ENCODE data around the gene PAK3.

The PAK3 gene

DNA sequence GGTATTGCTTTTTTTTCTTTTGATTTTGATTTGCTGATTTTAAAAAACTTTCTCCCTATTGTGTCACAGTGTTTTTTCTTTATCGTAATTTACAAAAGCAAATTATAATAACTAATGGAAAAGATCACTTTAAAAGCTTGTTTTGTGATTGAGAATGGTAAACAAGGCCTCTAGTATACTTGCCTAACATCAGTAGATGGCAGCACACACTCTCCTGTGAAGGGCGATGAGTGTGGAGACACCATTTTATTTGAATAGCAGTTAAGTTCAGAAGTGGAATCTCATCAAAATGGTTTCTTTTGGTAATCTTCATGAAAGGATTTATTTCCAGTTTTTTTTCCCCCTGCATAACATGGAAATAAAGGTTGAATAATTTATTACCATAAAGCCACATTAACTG is 72.3 kb downstream of the PAK3 start:
- TF ChIP-seq TCF12 (IDR thresholded peaks at IDR 0.05; ENCODE audit: low read depth) (no peak), RAD21 (IDR thresholded peaks at IDR 0.05; ENCODE audit: low read depth) (peak; percentile 13; the same call in 1 of the 2 replicates)

GRCh38 chrX:111169141-111169540 is 73.2 kb downstream of the PAK3 start:
- TF ChIP-seq TCF12 (IDR thresholded peaks at IDR 0.05; ENCODE audit: low read depth) (no peak), MAX (IDR thresholded peaks at IDR 0.05) (no peak), TAF1 (IDR thresholded peaks at IDR 0.05; ENCODE audit: low read depth) (no peak), ZBTB7A (IDR thresholded peaks at IDR 0.05; ENCODE audit: low read depth) (no peak), FOXM1 (IDR thresholded peaks at IDR 0.05; ENCODE audit: borderline replicate concordance, low read depth) (no peak), EGR1 (IDR thresholded peaks at IDR 0.05) (no peak), CREB1 (IDR thresholded peaks at IDR 0.05; ENCODE audit: low read depth) (no peak), RAD21 (IDR thresholded peaks at IDR 0.05; ENCODE audit: low read depth) (no peak), TEAD4 (IDR thresholded peaks at IDR 0.05) (no peak), EP300 (IDR thresholded peaks at IDR 0.05; ENCODE audit: borderline replicate concordance) (no peak), NFIC (IDR thresholded peaks at IDR 0.05) (no peak), YY1 (IDR thresholded peaks at IDR 0.05; ENCODE audit: low read depth) (no peak), CEBPB (IDR thresholded peaks at IDR 0.05) (no peak)
- TF ChIP-seq, protein P1, sequence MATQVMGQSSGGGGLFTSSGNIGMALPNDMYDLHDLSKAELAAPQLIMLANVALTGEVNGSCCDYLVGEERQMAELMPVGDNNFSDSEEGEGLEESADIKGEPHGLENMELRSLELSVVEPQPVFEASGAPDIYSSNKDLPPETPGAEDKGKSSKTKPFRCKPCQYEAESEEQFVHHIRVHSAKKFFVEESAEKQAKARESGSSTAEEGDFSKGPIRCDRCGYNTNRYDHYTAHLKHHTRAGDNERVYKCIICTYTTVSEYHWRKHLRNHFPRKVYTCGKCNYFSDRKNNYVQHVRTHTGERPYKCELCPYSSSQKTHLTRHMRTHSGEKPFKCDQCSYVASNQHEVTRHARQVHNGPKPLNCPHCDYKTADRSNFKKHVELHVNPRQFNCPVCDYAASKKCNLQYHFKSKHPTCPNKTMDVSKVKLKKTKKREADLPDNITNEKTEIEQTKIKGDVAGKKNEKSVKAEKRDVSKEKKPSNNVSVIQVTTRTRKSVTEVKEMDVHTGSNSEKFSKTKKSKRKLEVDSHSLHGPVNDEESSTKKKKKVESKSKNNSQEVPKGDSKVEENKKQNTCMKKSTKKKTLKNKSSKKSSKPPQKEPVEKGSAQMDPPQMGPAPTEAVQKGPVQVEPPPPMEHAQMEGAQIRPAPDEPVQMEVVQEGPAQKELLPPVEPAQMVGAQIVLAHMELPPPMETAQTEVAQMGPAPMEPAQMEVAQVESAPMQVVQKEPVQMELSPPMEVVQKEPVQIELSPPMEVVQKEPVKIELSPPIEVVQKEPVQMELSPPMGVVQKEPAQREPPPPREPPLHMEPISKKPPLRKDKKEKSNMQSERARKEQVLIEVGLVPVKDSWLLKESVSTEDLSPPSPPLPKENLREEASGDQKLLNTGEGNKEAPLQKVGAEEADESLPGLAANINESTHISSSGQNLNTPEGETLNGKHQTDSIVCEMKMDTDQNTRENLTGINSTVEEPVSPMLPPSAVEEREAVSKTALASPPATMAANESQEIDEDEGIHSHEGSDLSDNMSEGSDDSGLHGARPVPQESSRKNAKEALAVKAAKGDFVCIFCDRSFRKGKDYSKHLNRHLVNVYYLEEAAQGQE (IDR thresholded peaks at IDR 0.05; ENCODE audit: low read depth): no peak
- TF ChIP-seq, protein P2, sequence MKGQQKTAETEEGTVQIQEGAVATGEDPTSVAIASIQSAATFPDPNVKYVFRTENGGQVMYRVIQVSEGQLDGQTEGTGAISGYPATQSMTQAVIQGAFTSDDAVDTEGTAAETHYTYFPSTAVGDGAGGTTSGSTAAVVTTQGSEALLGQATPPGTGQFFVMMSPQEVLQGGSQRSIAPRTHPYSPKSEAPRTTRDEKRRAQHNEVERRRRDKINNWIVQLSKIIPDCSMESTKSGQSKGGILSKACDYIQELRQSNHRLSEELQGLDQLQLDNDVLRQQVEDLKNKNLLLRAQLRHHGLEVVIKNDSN (IDR thresholded peaks at IDR 0.05): no peak

DNA sequence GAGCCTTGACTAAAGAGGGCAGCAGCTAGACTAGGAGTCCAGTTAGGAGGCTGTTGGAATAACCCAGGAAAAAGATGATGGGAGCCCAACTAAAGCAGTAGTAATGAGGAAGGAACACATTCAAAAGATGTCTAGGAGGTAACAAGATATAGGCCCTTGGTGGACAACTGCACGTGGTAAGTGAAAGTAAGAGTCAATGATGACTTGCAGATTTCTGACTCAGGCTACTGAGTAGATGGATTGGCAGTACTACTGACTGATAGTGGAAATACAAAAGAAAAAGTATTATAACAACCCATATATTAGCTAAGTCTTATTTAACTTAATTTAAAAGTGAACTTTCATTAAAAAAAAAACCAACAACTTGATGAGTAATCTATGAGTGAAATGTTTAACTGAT is 74.0 kb downstream of the PAK3 start:
- TF ChIP-seq EGR1 (IDR thresholded peaks at IDR 0.05) (no peak), CEBPB (IDR thresholded peaks at IDR 0.05) (no peak), EP300 (IDR thresholded peaks at IDR 0.05; ENCODE audit: borderline replicate concordance) (no peak), RAD21 (IDR thresholded peaks at IDR 0.05; ENCODE audit: low read depth) (no peak), MAX (IDR thresholded peaks at IDR 0.05) (no peak), TEAD4 (IDR thresholded peaks at IDR 0.05) (no peak), TCF12 (IDR thresholded peaks at IDR 0.05; ENCODE audit: low read depth) (no peak), CREB1 (IDR thresholded peaks at IDR 0.05; ENCODE audit: low read depth) (no peak), ZBTB7A (IDR thresholded peaks at IDR 0.05; ENCODE audit: low read depth) (no peak)
- TF ChIP-seq, protein P2 (IDR thresholded peaks at IDR 0.05): no peak

DNA sequence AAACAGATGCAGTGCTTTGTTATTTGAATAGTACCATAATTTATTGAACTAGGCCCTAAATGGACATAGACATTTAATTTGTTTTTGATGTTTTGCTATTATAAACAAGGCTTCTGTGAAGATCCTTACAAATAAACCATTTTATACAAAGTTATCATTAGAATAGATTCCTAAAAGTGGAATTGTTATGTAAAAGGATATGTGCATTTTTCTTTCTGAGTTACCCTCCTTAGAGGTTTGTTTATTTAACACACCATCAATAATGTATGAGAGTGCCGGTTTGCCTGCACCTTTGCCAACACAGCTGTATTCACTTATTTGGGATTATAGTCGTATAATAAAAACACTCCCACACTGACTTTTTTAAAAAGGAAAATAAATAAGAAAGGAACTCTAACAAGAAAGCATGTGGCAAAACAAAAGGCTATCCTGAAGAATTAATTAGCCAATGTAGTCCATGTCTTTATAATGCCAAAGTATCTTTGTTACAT is 84.8 kb downstream of the PAK3 start:
- TF ChIP-seq CREB1 (IDR thresholded peaks at IDR 0.05; ENCODE audit: low read depth) (no peak), ZBTB7A (IDR thresholded peaks at IDR 0.05; ENCODE audit: low read depth) (no peak), NFIC (IDR thresholded peaks at IDR 0.05) (no peak)

GRCh38 chrX:111181951-111182350 is 86.0 kb downstream of the PAK3 start:
- TF ChIP-seq YY1 (IDR thresholded peaks at IDR 0.05; ENCODE audit: low read depth) (no peak), TCF12 (IDR thresholded peaks at IDR 0.05; ENCODE audit: low read depth) (no peak), RAD21 (IDR thresholded peaks at IDR 0.05; ENCODE audit: low read depth) (no peak), NFIC (IDR thresholded peaks at IDR 0.05) (no peak), TEAD4 (IDR thresholded peaks at IDR 0.05) (no peak), ZBTB7A (IDR thresholded peaks at IDR 0.05; ENCODE audit: low read depth) (no peak), EP300 (IDR thresholded peaks at IDR 0.05; ENCODE audit: borderline replicate concordance) (no peak), CEBPB (IDR thresholded peaks at IDR 0.05) (no peak), MAX (IDR thresholded peaks at IDR 0.05) (no peak), TAF1 (IDR thresholded peaks at IDR 0.05; ENCODE audit: low read depth) (no peak), FOXM1 (IDR thresholded peaks at IDR 0.05; ENCODE audit: borderline replicate concordance, low read depth) (no peak), CREB1 (IDR thresholded peaks at IDR 0.05; ENCODE audit: low read depth) (no peak), EGR1 (IDR thresholded peaks at IDR 0.05) (no peak)
- TF ChIP-seq, protein P2 (IDR thresholded peaks at IDR 0.05): no peak
- TF ChIP-seq, protein P1 (IDR thresholded peaks at IDR 0.05; ENCODE audit: low read depth): no peak

DNA sequence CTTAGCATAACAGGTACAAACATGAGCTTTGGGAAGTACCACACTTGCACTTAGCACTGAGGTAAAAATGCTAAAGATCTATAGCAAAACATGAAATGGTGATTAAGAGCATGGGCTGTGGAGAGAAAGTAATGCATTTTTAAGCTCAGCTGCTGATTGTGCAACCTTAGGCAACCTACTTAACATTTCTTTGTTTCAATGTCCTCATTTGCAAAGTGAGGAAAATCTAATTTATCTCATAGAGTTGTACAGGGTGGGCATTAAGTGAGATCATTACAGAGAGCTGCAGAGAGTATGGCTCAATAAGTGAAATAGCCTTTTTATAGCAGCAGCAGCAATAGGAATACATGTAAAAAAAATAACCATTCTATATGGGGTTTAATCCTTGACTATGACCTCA is 87.0 kb downstream of the PAK3 start:
- TF ChIP-seq EGR1 (IDR thresholded peaks at IDR 0.05) (no peak), NFIC (IDR thresholded peaks at IDR 0.05) (no peak)
